ENCODE results near the gene C12orf75. TPM values are rescaled to one million over a fixed set of nuclear protein-coding genes. Genes with fewer than 3 reads are reported as not detected.

C12orf75 gene
- total RNA-seq, 2 donors from 2014 or later: 80.4 to 91.9 TPM

DNA sequence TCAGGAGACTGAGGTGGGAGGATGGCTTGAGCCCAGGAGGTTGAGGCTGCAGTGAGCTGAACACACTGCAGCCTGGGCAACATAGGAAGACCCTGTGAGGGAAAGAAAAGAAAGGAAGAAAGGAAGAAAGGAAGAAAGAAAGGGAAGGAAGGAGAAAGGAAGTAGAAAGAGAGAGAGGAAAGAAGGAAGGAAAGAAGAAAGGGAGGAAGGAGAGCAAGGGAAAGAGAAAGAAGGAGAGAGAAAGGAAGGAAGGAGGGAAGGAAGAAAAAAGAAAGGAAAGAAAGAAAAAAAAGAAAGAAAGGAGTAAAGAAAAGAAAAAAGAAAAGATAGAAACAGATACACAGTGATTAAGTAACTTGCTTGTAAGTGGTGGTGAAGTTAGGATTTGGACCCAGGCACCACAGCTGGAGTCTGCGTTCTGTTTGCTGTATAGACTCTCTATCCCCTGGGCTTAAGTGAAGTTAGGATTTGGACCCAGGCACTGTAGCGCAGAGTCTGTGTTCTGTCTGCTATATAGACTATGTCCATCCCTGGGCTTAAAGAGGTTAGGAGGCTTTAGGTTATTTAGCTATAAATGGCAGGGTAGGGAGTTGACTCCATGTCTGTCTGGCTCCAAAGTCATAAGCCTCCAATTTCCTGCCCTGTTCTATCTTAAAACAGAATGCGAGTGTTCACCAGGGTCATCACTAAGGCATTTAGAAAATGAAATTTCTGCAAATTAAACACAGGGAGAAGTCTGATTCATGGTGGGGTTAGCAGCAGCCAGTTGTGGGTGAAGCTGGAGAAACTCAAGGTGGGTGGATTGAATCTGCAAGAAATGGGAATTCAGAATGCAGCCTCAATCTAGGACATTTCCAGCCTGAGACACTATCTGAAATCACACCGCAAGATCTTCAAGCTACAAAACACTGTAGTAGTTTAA lies 13.3 kb upstream of the C12orf75 start:
- H3K27ac ChIP-seq: no peak overlapping the region
- H3K27me3 ChIP-seq (replicated peaks; ENCODE audit: insufficient read depth): no peaks in the 10 kb centered on the region
- H3K9me3 ChIP-seq: no peaks in the 10 kb centered on the region
- no peak overlapping the region for H3K4me3 ChIP-seq
- no peak for ATAC-seq (ENCODE audit: insufficient number of reproducible peaks, low FRiP score, low read depth)
- H3K36me3 ChIP-seq: no peaks in the 10 kb centered on the region
- peaks cover 0 to 10% of the 10 kb centered on the region in 2 donors for H3K4me1 ChIP-seq (ENCODE audit: control insufficient read depth in 1 of 2, low read depth in 2 of 2)
- TF ChIP-seq, protein P1, sequence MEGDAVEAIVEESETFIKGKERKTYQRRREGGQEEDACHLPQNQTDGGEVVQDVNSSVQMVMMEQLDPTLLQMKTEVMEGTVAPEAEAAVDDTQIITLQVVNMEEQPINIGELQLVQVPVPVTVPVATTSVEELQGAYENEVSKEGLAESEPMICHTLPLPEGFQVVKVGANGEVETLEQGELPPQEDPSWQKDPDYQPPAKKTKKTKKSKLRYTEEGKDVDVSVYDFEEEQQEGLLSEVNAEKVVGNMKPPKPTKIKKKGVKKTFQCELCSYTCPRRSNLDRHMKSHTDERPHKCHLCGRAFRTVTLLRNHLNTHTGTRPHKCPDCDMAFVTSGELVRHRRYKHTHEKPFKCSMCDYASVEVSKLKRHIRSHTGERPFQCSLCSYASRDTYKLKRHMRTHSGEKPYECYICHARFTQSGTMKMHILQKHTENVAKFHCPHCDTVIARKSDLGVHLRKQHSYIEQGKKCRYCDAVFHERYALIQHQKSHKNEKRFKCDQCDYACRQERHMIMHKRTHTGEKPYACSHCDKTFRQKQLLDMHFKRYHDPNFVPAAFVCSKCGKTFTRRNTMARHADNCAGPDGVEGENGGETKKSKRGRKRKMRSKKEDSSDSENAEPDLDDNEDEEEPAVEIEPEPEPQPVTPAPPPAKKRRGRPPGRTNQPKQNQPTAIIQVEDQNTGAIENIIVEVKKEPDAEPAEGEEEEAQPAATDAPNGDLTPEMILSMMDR (IDR thresholded peaks at IDR 0.05): no peak
- no peak for DNase-seq (ENCODE audit: low spot score)

DNA sequence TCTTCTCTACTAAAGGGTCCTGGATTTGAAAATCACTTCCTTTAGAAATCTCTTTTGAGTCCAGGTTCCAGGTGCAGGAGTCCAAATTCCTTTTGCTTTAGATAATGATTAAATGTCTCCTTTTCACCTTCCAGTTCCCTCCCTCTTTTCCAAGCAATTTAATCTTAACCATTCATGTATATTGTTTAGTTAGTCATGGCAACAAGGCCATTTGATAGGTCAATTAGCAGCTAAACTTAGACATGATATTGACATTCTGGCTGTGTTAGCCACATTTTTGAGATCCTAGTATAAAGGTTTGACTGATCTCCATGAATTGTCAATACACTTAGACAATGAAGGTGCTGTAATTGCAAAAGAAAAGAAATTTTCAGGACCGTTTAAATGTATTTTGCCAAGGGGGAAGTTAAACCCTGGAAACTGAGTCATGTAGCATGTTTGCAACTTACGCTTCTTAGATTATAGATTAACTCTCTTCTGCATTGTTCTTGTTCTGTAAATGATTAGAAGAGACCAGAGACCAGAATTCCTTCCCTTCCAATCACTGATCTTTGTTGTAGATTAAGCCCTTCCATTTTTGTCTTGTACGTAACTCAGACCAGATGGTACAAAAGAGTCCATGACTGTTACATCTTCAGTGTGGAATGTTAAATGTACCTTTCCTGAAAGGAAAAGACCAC lies 12.4 kb upstream of the C12orf75 start:
- Histone ChIP-seq H3K4me1 (ENCODE audit: control insufficient read depth in 1 of 2, low read depth in 2 of 2) (peaks cover 0 to 10% of the 10 kb centered on the region in 2 donors), H3K4me3 (no peak overlapping the region)
- ATAC-seq (ENCODE audit: insufficient number of reproducible peaks, low FRiP score, low read depth): no peak

DNA sequence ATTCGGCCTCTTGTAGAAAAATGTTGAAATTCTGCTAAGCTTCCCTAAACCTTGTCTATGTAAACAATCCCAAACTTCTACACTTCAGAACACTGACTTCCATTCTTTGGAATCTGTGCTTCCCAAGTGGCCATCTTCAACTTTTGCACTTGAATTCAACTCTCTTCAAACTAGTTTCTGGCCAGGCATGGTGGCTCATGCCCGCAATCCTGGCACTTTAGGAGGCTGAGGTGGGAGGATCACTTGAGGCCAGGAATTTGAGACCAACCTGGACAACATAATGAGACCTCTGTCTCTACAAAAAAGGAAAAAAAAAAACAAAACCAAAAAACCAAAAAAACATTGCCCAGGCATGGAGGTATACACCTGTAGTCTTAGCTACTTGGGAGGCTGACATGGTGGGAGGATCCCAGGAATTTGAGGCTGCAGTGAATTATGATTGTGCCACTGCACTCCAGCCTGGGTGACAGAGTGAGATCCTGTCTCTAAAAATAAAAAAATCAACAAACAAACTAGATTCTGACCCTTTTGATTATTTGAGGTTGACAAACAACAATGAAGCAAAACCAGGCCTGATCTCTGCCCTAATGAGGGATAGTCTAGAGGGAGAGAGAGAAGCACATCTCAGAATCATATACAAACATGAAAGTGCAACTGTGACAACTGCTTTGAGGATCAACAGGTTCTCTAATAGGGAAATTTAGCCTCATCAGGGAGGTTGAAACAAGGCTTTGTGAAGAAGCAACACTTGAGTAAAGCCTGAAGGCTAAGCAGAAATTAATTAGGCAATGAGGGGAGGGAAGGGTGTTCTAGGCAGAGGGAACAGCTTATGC lies 11.6 kb upstream of the C12orf75 start:
- ATAC-seq (ENCODE audit: insufficient number of reproducible peaks, low FRiP score, low read depth) (no peak), DNase-seq (ENCODE audit: low spot score) (no peak)
- Histone ChIP-seq H3K27me3 (replicated peaks; ENCODE audit: insufficient read depth) (no peaks in the 10 kb centered on the region), H3K36me3 (no peaks in the 10 kb centered on the region), H3K9me3 (no peaks in the 10 kb centered on the region), H3K4me1 (ENCODE audit: control insufficient read depth in 1 of 2, low read depth in 2 of 2) (peaks cover 0 to 10% of the 10 kb centered on the region in 2 donors), H3K27ac (no peak overlapping the region), H3K4me3 (no peak overlapping the region)
- TF ChIP-seq, protein P1 (IDR thresholded peaks at IDR 0.05): no peak

More for the DNA sequence above, 12.4 kb upstream of the C12orf75 start:
- no peak for DNase-seq (ENCODE audit: low spot score)
- H3K27me3 ChIP-seq (replicated peaks; ENCODE audit: insufficient read depth): no peaks in the 10 kb centered on the region
- H3K27ac ChIP-seq: no peak overlapping the region
- no peaks in the 10 kb centered on the region for H3K9me3 ChIP-seq
- no peaks in the 10 kb centered on the region for H3K36me3 ChIP-seq
- TF ChIP-seq, protein P1 (IDR thresholded peaks at IDR 0.05): no peak

DNA sequence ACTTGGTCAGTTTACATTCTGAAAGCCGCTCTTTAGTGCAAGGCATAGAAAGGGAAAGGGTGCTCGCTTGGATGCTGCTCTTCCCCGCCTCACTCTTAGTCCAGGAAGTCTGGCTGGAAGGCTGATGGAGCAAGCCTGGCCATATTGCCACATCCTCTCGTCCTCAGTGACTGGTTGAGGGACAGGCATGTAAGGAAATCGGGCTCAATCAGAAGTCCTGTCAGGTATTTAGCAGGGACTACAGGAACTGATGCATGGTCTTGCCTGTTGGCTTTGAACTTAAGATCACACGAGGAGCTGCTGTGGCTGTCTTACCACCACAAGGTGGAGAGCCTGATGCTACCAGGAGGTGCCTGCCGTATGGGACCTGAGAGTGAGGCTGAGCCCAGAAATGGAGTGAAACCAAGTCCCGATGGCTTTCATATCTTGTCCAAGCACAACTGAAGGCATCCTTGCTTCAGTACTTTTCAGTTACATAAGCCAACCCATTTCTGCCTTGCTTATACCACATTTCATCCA lies 10.7 kb upstream of the C12orf75 start:
- Histone ChIP-seq H3K27me3 (replicated peaks; ENCODE audit: insufficient read depth) (no peaks in the 10 kb centered on the region), H3K4me3 (no peak overlapping the region), H3K27ac (no peak overlapping the region), H3K9me3 (no peaks in the 10 kb centered on the region), H3K4me1 (ENCODE audit: control insufficient read depth in 1 of 2, low read depth in 2 of 2) (peaks cover 0 to 10% of the 10 kb centered on the region in 2 donors), H3K36me3 (no peaks in the 10 kb centered on the region)
- TF ChIP-seq, protein P1 (IDR thresholded peaks at IDR 0.05): no peak
- ATAC-seq (ENCODE audit: insufficient number of reproducible peaks, low FRiP score, low read depth) (no peak), DNase-seq (ENCODE audit: low spot score) (no peak)
